ENCODE measurements around the gene C2orf68. TPM values are rescaled to one million over a fixed set of nuclear protein-coding genes. Genes with fewer than 3 reads are reported as not detected.

The C2orf68 gene
- total and polyA plus RNA-seq, 2 of the 13 experiments (the other 11 are each of a cell fraction or from before 2014, with no cell fraction given), result 47.1 to 77.4 TPM

- TF ChIP-seq GPN1 (CRISPR knock-in tag; IDR thresholded peaks at IDR 0.05; ENCODE audit: borderline replicate concordance), result no peak; the same call in 1 of the 2 replicates
- TF ChIP-seq PLSCR1 (CRISPR knock-in tag; IDR thresholded peaks at IDR 0.05; ENCODE audit: borderline replicate concordance), result no peak
- TF ChIP-seq ZSCAN25 (CRISPR knock-in tag; IDR thresholded peaks at IDR 0.05), result no peak
- TF ChIP-seq ZNF740 (CRISPR knock-in tag; IDR thresholded peaks at IDR 0.05), result no peak
- peak; percentile 73; the same call in 1 of the 2 replicates for TF ChIP-seq ZNF644 (CRISPR knock-in tag; IDR thresholded peaks at IDR 0.05; ENCODE audit: low read depth)
- peak; percentile 78; the same call in 1 of the 2 replicates for TF ChIP-seq ZNF512B (CRISPR knock-in tag; IDR thresholded peaks at IDR 0.05; ENCODE audit: borderline replicate concordance)
- peak; percentile 30 for TF ChIP-seq KAT8 (CRISPR knock-in tag; IDR thresholded peaks at IDR 0.05)
- TF ChIP-seq MTF2 (CRISPR knock-in tag; IDR thresholded peaks at IDR 0.05; ENCODE audit: borderline replicate concordance), result peak; percentile 81
- TF ChIP-seq ZNF207 (IDR thresholded peaks at IDR 0.05; ENCODE audit: borderline replicate concordance), result no peak
- no peak for TF ChIP-seq MED8 (CRISPR knock-in tag; IDR thresholded peaks at IDR 0.05; ENCODE audit: insufficient replicate concordance)
- TF ChIP-seq KMT2A (CRISPR knock-in tag; IDR thresholded peaks at IDR 0.05), result peak; percentile 32; the same call in 1 of the 2 replicates
- peak; percentile 97 for TF ChIP-seq RXRB (CRISPR knock-in tag; IDR thresholded peaks at IDR 0.05; ENCODE audit: borderline replicate concordance)
- no peak for TF ChIP-seq USF2 (IDR thresholded peaks at IDR 0.05; ENCODE audit: low read depth, low read length)
- no peak; the same call in 1 of the 2 replicates for TF ChIP-seq USF2 (CRISPR knock-in tag; IDR thresholded peaks at IDR 0.05; ENCODE audit: borderline replicate concordance)
- no peak for TF ChIP-seq LCORL (IDR thresholded peaks at IDR 0.05)
- peak; percentile 79; the same call in 1 of the 2 replicates for TF ChIP-seq LCORL (CRISPR knock-in tag; IDR thresholded peaks at IDR 0.05)
- peak; percentile 78; the same call in 1 of the 2 replicates for TF ChIP-seq HNF4G (IDR thresholded peaks at IDR 0.05; ENCODE audit: borderline replicate concordance, low read depth, low read length)
- TF ChIP-seq HNF4G (CRISPR knock-in tag; IDR thresholded peaks at IDR 0.05; ENCODE audit: borderline replicate concordance, low read depth), result no peak
- peak; percentile 27; the same call in 1 of the 2 replicates for TF ChIP-seq SALL2 (CRISPR knock-in tag; IDR thresholded peaks at IDR 0.05)
- peak; percentile 94 for TF ChIP-seq ZNF614 (CRISPR knock-in tag; IDR thresholded peaks at IDR 0.05; ENCODE audit: borderline replicate concordance)
- 0 out of 2 replicates have a peak, but pooled peaks have one; percentile 7 for TF ChIP-seq ZNF816 (CRISPR knock-in tag; IDR thresholded peaks at IDR 0.05; ENCODE audit: borderline replicate concordance)
- TF ChIP-seq HOXA9 (CRISPR knock-in tag; IDR thresholded peaks at IDR 0.05; ENCODE audit: borderline replicate concordance), result no peak
- peak; percentile 83 for TF ChIP-seq HNRNPK (IDR thresholded peaks at IDR 0.05; ENCODE audit: low read depth, low read length, poor library complexity, severe bottlenecking)
Measured at GRCh38 chr2:85584857-85585780, 26.7 kb downstream of the C2orf68 start (continued).
